CD4-positive, alpha-beta memory T cell (primary cell): ENCODE results near the gene CENPN. TPM values are rescaled to one million over a fixed set of nuclear protein-coding genes. Genes with fewer than 3 reads are reported as not detected.

Source experiments
- CTCF ChIA-PET: fragments of 350-600 bp; sonication (Branson Sonifier 250); formaldehyde crosslinking; loops from one replicate; lab custom pipeline; 2021; ENCODE audit warnings: inconsistent platforms; ENCODE audit not compliant: partially characterized antibody; lab: Charles Lee
- POLR2A ChIA-PET: fragments of 350-600 bp; sonication (Branson Sonifier 250); formaldehyde crosslinking; loops from one replicate; lab custom pipeline; 2021; ENCODE audit not compliant: partially characterized antibody; lab: Charles Lee
- DNase-seq, 5 donors: peaks; one replicate each; pipeline versions ENCODE4 v3.0.0 to v3.0.0-alpha.2; 2020 to 2022; ENCODE audit warnings: mixed read lengths in 1 of 5
- H3K27ac ChIP-seq: one replicate; pipeline ENCODE4 v1.7.0; 2013; ENCODE audit warnings: low read depth, low read length
- H3K27me3 ChIP-seq: 2 replicates; pipeline ENCODE4 v1.7.0; 2013; ENCODE audit warnings: mild to moderate bottlenecking, low read length, moderate library complexity; ENCODE audit not compliant: insufficient read depth
- H3K36me3 ChIP-seq: 2 replicates; pipeline ENCODE4 v1.7.0; 2013; ENCODE audit warnings: mild to moderate bottlenecking, low read length, moderate library complexity; ENCODE audit not compliant: insufficient read depth
- H3K4me1 ChIP-seq: 2 replicates; pipeline ENCODE4 v1.7.0; 2013; ENCODE audit warnings: mild to moderate bottlenecking, low read length, moderate library complexity; ENCODE audit not compliant: insufficient read depth
- H3K4me3 ChIP-seq, 2 donors: one replicate each; pipeline ENCODE4 v1.7.0; 2013; ENCODE audit warnings: low read length in 2 of 2, mild to moderate bottlenecking in 1 of 2
- H3K9me3 ChIP-seq, 2 donors: one replicate each; pipeline ENCODE4 v1.7.0; 2013; ENCODE audit warnings: low read length in 2 of 2, control low read depth in 1 of 2; ENCODE audit not compliant: control insufficient read depth in 1 of 2
- H3K27ac Mint-ChIP-seq, 7 donors: one replicate each; pipeline ENCODE4 v1.8.0; 2020 to 2021; ENCODE audit warnings: mixed read lengths in 7 of 7, mild to moderate bottlenecking in 6 of 7, inconsistent platforms in 3 of 7, moderate library complexity in 3 of 7
- H3K27me3 Mint-ChIP-seq, 2 donors: one replicate each; pipeline ENCODE4 v1.8.0; 2020 to 2021; ENCODE audit warnings: mixed read lengths in 2 of 2
- H3K36me3 Mint-ChIP-seq, 2 donors: one replicate each; pipeline ENCODE4 v1.8.0; 2020 to 2021; ENCODE audit warnings: mixed read lengths in 2 of 2, inconsistent platforms in 1 of 2, mild to moderate bottlenecking in 1 of 2
- H3K4me1 Mint-ChIP-seq, 4 donors: one replicate each; pipeline ENCODE4 v1.8.0; 2020 to 2021; ENCODE audit warnings: mixed read lengths in 4 of 4, mild to moderate bottlenecking in 1 of 4
- H3K4me3 Mint-ChIP-seq, 8 donors: one replicate each; pipeline ENCODE4 v1.8.0; 2020 to 2021; ENCODE audit warnings: mixed read lengths in 8 of 8, mild to moderate bottlenecking in 7 of 8, moderate library complexity in 6 of 8, inconsistent platforms in 3 of 8
- H3K9me3 Mint-ChIP-seq, 8 donors: one replicate each; pipeline ENCODE4 v1.8.0; 2020 to 2021; ENCODE audit warnings: mixed read lengths in 8 of 8, mild to moderate bottlenecking in 5 of 8, inconsistent platforms in 3 of 8, moderate library complexity in 1 of 8
- intact Hi-C: fragments of 100-400 bp; cut with micrococcal nuclease; formaldehyde crosslinking; loops from one replicate; pipeline ENCODE4 v1.15.1; 2023
- polyA plus RNA-seq, 2 donors: library from polyadenylated mRNA; unstranded; fragments of 300-500 nt; fragmentation: Illumina TruSeq; gene quantifications; one replicate each; pipeline ENCODE4 v1.2.3, GENCODE V29; 2021
- total RNA-seq, 2 experiments: library from RNA; stranded (reverse); gene quantifications; one replicate each; pipeline ENCODE4 v1.2.3, GENCODE V29; 2021

CENPN gene
- total and polyA plus RNA-seq, 4 experiments from 2014 or later = 2.9 to 4.0 (median 3.6) TPM

DNA sequence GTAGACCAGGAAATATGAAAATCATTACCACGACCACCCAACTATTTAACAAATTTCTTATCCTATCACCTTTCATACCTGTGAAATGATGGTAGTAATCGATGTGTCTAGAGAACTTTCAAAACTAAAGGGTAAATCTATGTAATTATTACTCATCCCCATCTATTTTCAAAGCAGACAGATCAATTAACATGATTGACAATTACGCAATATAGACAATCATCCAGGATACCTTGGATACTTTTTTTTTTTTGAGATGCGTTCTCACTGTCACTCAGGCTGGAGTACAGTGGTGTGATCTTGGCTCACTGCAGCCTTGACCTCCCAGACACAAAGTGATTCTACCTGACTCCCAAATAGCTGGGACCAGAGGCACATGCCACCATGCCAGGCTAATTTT lies 74.0 kb downstream of the CENPN start:
- Mint-ChIP-seq H3K4me1 (peaks cover 0 to 4% (median 1%) of the 10 kb centered on the region in 4 donors), H3K27ac (no peak overlapping the region), H3K27me3 (no peaks in the 10 kb centered on the region), H3K9me3 (no peaks in the 10 kb centered on the region), H3K4me3 (no peak overlapping the region), H3K36me3 (no peaks in the 10 kb centered on the region)
- no peak overlapping the region for H3K27ac ChIP-seq
- POLR2A ChIA-PET = no interaction called here
- no peaks in the 10 kb centered on the region for H3K9me3 ChIP-seq
- no peak overlapping the region for H3K4me3 ChIP-seq
- intact Hi-C loops = no loop called here
- H3K36me3 ChIP-seq = no peaks in the 10 kb centered on the region
- CTCF ChIA-PET = no interaction called here
- no peaks in the 10 kb centered on the region for H3K27me3 ChIP-seq
- DNase-seq = no peak
- H3K4me1 ChIP-seq = peaks cover 11% of the 10 kb centered on the region

Other genes starting within 250 kb of the CENPN start
- gene CDYL2, start 202.6 kb upstream of the CENPN start, total RNA-seq = 10 to 100 TPM; 37.5 to 42.4 TPM
- gene CDYL2, start 202.6 kb upstream of the CENPN start, polyA plus RNA-seq = 1 to 10 TPM in 1 of 2 donors, under 1 TPM in 1; 0.91 to 2.5 TPM
- 10 to 100 TPM; 39.7 to 39.9 TPM for gene CMC2, start 329 bp upstream of the CENPN start, total RNA-seq
- 100 to 1,000 TPM; 109 to 154 TPM for gene CMC2, start 329 bp upstream of the CENPN start, polyA plus RNA-seq
- gene ATMIN, start 28.6 kb downstream of the CENPN start, total RNA-seq = 10 to 100 TPM; 39.3 to 45.4 TPM
- 10 to 100 TPM; 26.1 to 46.3 TPM for gene ATMIN, start 28.6 kb downstream of the CENPN start, polyA plus RNA-seq
- under 1 TPM in 1 of 2 experiments, not detected in 1; 0.29 TPM for gene C16orf46, start 70.0 kb downstream of the CENPN start, total RNA-seq
- under 1 TPM in 1 of 2 donors, not detected in 1; 0.49 TPM for gene C16orf46, start 70.0 kb downstream of the CENPN start, polyA plus RNA-seq
- gene GCSH, start 89.2 kb downstream of the CENPN start, total RNA-seq = 1 to 10 TPM; 3.5 to 4.9 TPM
- 1 to 10 TPM; 4.7 to 8.0 TPM for gene GCSH, start 89.2 kb downstream of the CENPN start, polyA plus RNA-seq
- gene BCO1, start 231.5 kb downstream of the CENPN start, total RNA-seq = not detected
- not detected for gene BCO1, start 231.5 kb downstream of the CENPN start, polyA plus RNA-seq